Measurements from ENCODE around the gene GCNT3. TPM values are rescaled to one million over a fixed set of nuclear protein-coding genes. Genes with fewer than 3 reads are reported as not detected.

Gene GCNT3
- total and polyA plus RNA-seq, 2 donors (not counting 1 experiment from before 2014, with no cell fraction given) = 0.16 to 0.17 TPM

DNA sequence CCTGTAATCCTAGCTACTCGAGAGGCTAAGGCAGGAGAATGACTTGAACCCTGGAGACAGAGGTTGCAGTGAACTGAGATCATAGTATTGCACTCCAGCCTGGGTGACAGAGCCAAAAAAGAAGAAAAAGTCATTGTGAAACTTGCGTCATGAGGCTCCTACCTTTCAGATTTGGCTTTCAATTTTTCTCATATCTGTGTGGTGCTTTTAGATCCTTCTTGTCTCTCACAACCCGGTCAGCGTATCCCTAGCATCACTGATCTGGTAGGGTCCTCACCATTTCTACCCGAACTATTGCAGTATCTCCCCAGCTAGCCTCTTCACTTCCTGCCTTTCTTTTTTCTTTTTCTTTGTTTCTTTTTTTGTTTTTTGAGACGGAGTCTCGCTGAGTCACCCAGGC, 21.6 kb upstream of the GCNT3 start:
- Histone ChIP-seq H4K20me1 (ENCODE audit: control insufficient read depth, extremely low read depth, insufficient read depth, low read length) (no peaks in the 10 kb centered on the region), H3K79me2 (ENCODE audit: control insufficient read depth, insufficient read depth, low read length) (no peaks in the 10 kb centered on the region), H3K27ac (ENCODE audit: insufficient read depth, low read length) (no peak overlapping the region), H3K9me3 (ENCODE audit: control insufficient read depth, insufficient read depth, low read depth, low read length) (no peaks in the 10 kb centered on the region), H3K4me1 (ENCODE audit: control insufficient read depth, extremely low read depth, insufficient read depth, low read length) (no peaks in the 10 kb centered on the region), H3K4me2 (ENCODE audit: extremely low read depth, insufficient read depth, low read length) (no peak overlapping the region), H3K36me3 (ENCODE audit: control insufficient read depth, insufficient read depth, low read length) (no peaks in the 10 kb centered on the region), H3K9ac (ENCODE audit: insufficient read depth, low read length) (no peak overlapping the region), H3K27me3 (ENCODE audit: control insufficient read depth, insufficient read depth, low read length) (no peaks in the 10 kb centered on the region), H3K4me3 (replicated peaks in 1 of 4; ENCODE audit: control extremely low read depth in 1 of 4, insufficient read depth in 1 of 4, low read depth in 3 of 4, low read length in 4 of 4) (no peak overlapping the region), H2AFZ (ENCODE audit: low read length) (no peak overlapping the region)
- DNase-seq (ENCODE audit: low read depth in 2 of 2) = no peak
- no peak for TF ChIP-seq CTCF (conservative IDR thresholded peaks at IDR 0.05 in 1 of 2, IDR thresholded peaks at IDR 0.05 in 1 of 2; ENCODE audit: low read depth in 1 of 2, low read length in 2 of 2)

- no peak overlapping the region for H3K4me2 ChIP-seq (ENCODE audit: extremely low read depth, insufficient read depth, low read length)
- no peaks in the 10 kb centered on the region for H4K20me1 ChIP-seq (ENCODE audit: control insufficient read depth, extremely low read depth, insufficient read depth, low read length)
- H3K36me3 ChIP-seq (ENCODE audit: control insufficient read depth, insufficient read depth, low read length) = no peaks in the 10 kb centered on the region
- no peak overlapping the region for H2AFZ ChIP-seq (ENCODE audit: low read length)
- no peak overlapping the region for H3K4me3 ChIP-seq (replicated peaks in 1 of 4; ENCODE audit: control extremely low read depth in 1 of 4, insufficient read depth in 1 of 4, low read depth in 3 of 4, low read length in 4 of 4)
- H3K4me1 ChIP-seq (ENCODE audit: control insufficient read depth, extremely low read depth, insufficient read depth, low read length) = no peaks in the 10 kb centered on the region
- no peaks in the 10 kb centered on the region for H3K9me3 ChIP-seq (ENCODE audit: control insufficient read depth, insufficient read depth, low read depth, low read length)
- H3K9ac ChIP-seq (ENCODE audit: insufficient read depth, low read length) = no peak overlapping the region
- H3K27me3 ChIP-seq (ENCODE audit: control insufficient read depth, insufficient read depth, low read length) = no peaks in the 10 kb centered on the region
- H3K27ac ChIP-seq (ENCODE audit: insufficient read depth, low read length) = no peak overlapping the region
- no peak for DNase-seq (ENCODE audit: low read depth in 2 of 2)
- H3K79me2 ChIP-seq (ENCODE audit: control insufficient read depth, insufficient read depth, low read length) = no peaks in the 10 kb centered on the region
- no peak for TF ChIP-seq EZH2 (IDR thresholded peaks at IDR 0.05; ENCODE audit: low read length, missing control alignments)
- no peak for TF ChIP-seq CTCF (conservative IDR thresholded peaks at IDR 0.05 in 1 of 2, IDR thresholded peaks at IDR 0.05 in 1 of 2; ENCODE audit: low read depth in 1 of 2, low read length in 2 of 2)
Measured at GRCh38 chr15:59591356-59591755, 20.2 kb upstream of the GCNT3 start.

- Histone ChIP-seq H3K4me2 (ENCODE audit: extremely low read depth, insufficient read depth, low read length) (no peak overlapping the region), H3K27ac (ENCODE audit: insufficient read depth, low read length) (no peak overlapping the region), H3K36me3 (ENCODE audit: control insufficient read depth, insufficient read depth, low read length) (no peaks in the 10 kb centered on the region), H3K27me3 (ENCODE audit: control insufficient read depth, insufficient read depth, low read length) (no peaks in the 10 kb centered on the region), H2AFZ (ENCODE audit: low read length) (no peak overlapping the region), H3K4me1 (ENCODE audit: control insufficient read depth, extremely low read depth, insufficient read depth, low read length) (no peaks in the 10 kb centered on the region), H4K20me1 (ENCODE audit: control insufficient read depth, extremely low read depth, insufficient read depth, low read length) (no peaks in the 10 kb centered on the region), H3K79me2 (ENCODE audit: control insufficient read depth, insufficient read depth, low read length) (no peaks in the 10 kb centered on the region), H3K9me3 (ENCODE audit: control insufficient read depth, insufficient read depth, low read depth, low read length) (no peaks in the 10 kb centered on the region), H3K9ac (ENCODE audit: insufficient read depth, low read length) (no peak overlapping the region), H3K4me3 (replicated peaks in 1 of 4; ENCODE audit: control extremely low read depth in 1 of 4, insufficient read depth in 1 of 4, low read depth in 3 of 4, low read length in 4 of 4) (no peak overlapping the region)
- no peak for TF ChIP-seq CTCF (conservative IDR thresholded peaks at IDR 0.05 in 1 of 2, IDR thresholded peaks at IDR 0.05 in 1 of 2; ENCODE audit: low read depth in 1 of 2, low read length in 2 of 2)
- TF ChIP-seq EZH2 (IDR thresholded peaks at IDR 0.05; ENCODE audit: low read length, missing control alignments) = no peak
- peak; percentile 50 to 92 for DNase-seq (ENCODE audit: low read depth in 2 of 2)
Measured at GRCh38 chr15:59594493-59594942, 17.1 kb upstream of the GCNT3 start.

All from fibroblast of lung (primary cell).